Measurements from ENCODE around the gene RIT2.

- TF ChIP-seq, protein P1, sequence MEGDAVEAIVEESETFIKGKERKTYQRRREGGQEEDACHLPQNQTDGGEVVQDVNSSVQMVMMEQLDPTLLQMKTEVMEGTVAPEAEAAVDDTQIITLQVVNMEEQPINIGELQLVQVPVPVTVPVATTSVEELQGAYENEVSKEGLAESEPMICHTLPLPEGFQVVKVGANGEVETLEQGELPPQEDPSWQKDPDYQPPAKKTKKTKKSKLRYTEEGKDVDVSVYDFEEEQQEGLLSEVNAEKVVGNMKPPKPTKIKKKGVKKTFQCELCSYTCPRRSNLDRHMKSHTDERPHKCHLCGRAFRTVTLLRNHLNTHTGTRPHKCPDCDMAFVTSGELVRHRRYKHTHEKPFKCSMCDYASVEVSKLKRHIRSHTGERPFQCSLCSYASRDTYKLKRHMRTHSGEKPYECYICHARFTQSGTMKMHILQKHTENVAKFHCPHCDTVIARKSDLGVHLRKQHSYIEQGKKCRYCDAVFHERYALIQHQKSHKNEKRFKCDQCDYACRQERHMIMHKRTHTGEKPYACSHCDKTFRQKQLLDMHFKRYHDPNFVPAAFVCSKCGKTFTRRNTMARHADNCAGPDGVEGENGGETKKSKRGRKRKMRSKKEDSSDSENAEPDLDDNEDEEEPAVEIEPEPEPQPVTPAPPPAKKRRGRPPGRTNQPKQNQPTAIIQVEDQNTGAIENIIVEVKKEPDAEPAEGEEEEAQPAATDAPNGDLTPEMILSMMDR (IDR thresholded peaks at IDR 0.05; ENCODE audit: insufficient read depth, low read length, poor library complexity, severe bottlenecking), result no peak
- TF ChIP-seq EZH2phosphoT487 (conservative IDR thresholded peaks at IDR 0.05; ENCODE audit: low read length), result no peak
Observed at GRCh38 chr18:42906761-42907160, 208.7 kb downstream of the RIT2 start.
